H1 (cell line): ENCODE data around the gene THTPA. TPM values are rescaled to one million over a fixed set of nuclear protein-coding genes. Genes with fewer than 3 reads are reported as not detected.

Experiments used
- CBX8 ChIP-seq: fragments of 300-800, 300-1000 bp; sonication (generic); IDR thresholded peaks from 2 replicates; pipeline ENCODE4 v1.7.1; 2016; ENCODE audit warnings: low read depth, low read length, borderline replicate concordance
- CEBPB ChIP-seq: IDR thresholded peaks from 2 replicates; pipeline ENCODE4 v1.6.1; 2012; ENCODE audit warnings: low read depth, low read length
- POU5F1 ChIP-seq: IDR thresholded peaks from 2 replicates; pipeline ENCODE4 v1.6.1; 2011; ENCODE audit warnings: low read depth, mild to moderate bottlenecking, low read length, moderate library complexity
- RAD21 ChIP-seq, 2 experiments: IDR thresholded peaks in 1 of 2; conservative IDR thresholded peaks in 1 of 2; 2 replicates each; pipeline ENCODE4 v1.6.1; 2011; ENCODE audit warnings: low read depth in 2 of 2, low read length in 2 of 2, improper control_type of control experiment in 1 of 2, inconsistent platforms in 1 of 2, mild to moderate bottlenecking in 1 of 2, moderate library complexity in 1 of 2
- SRF ChIP-seq: IDR thresholded peaks from 2 replicates; pipeline ENCODE4 v1.6.1; 2011; ENCODE audit warnings: mild to moderate bottlenecking, low read depth, low read length, moderate library complexity
- polyA plus RNA-seq, 7 experiments: library from polyadenylated mRNA; depleted of rRNA in 3 of 7; stranded (reverse) in 5 of 7; unstranded in 2 of 7; fragments of >200 nt in 5 of 7; fragments of 200-250 nt in 2 of 7; gene quantifications; 1 replicate in 5 of 7; 2 replicates in 1 of 7; 4 replicates in 1 of 7; pipeline versions ENCODE4 v1.2.1 to v1.2.3, GENCODE V29; 2011 to 2013; ENCODE audit warnings: missing spikeins in 2 of 7, mixed read lengths in 2 of 7
- total RNA-seq: library from RNA; stranded (reverse); fragmentation: NEBNext Ultra II Directional; extraction: Animal tissue kit (Norgen Biotek cat#: 25700); gene quantifications from 2 replicates; pipeline ENCODE4 v1.2.1, GENCODE V29; 2021

THTPA gene
- total and polyA plus RNA-seq, 2 of the 8 experiments (the other 6 are each of a cell fraction or from before 2014, with no cell fraction given): 16.6 to 19.0 TPM

DNA sequence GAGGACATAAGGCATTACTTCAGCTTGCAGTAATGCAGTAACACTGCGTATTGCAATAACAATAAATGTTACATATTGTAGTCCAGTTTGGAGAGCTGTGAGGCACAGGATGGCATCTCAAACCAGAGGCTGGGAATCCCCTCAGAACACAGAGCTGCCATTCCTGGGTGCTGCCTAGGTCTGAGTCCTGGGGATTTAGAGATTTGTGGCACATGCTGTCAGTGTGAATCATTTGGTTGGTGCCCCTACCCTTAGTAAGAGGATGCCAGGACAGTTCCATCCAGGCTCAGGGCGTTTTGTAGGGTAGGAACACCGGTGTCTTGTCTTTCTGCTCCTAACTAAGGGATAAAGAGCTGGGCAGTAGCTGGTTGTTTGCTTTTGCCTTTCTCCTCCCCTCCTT is 27.1 kb upstream of the THTPA start (continued):
- no peak for TF ChIP-seq RAD21 (IDR thresholded peaks at IDR 0.05 in 1 of 2, conservative IDR thresholded peaks at IDR 0.05 in 1 of 2; ENCODE audit: low read depth in 2 of 2, low read length in 2 of 2)
- no peak for TF ChIP-seq CBX8
- no peak for TF ChIP-seq SRF
- TF ChIP-seq POU5F1: no peak
- no peak for TF ChIP-seq CEBPB
